SK-N-SH (cell line): ENCODE measurements around the gene TFRC. TPM values are rescaled to one million over a fixed set of nuclear protein-coding genes. Genes with fewer than 3 reads are reported as not detected.

Source experiments
- CTCF ChIA-PET: fragments of 300-600, 350-600 bp; formaldehyde crosslinking; extraction: SDS; loops from one replicate; lab custom pipeline; 2021; lab: Yijun Ruan, JAX
- POLR2A ChIA-PET: fragments of 350-600 bp; sonication (Branson Sonifier 250); formaldehyde crosslinking; extraction: SDS; loops from one replicate; lab custom pipeline; 2020; ENCODE audit warnings: antibody characterized with exemption, inconsistent platforms; lab: Yijun Ruan, JAX
- DNase-seq: peaks from one replicate; pipeline ENCODE4 v3.0.0; 2012
- H2AFZ ChIP-seq: fragments of 200-600 bp; sonication (generic); 2 replicates; pipeline ENCODE4 v1.8.1; 2016; ENCODE audit warnings: antibody characterized with exemption, mild to moderate bottlenecking, low read depth
- H3F3A ChIP-seq: fragments of 200-600 bp; sonication (generic); replicated peaks from 2 replicates; pipeline ENCODE3; 2016; ENCODE audit warnings: antibody characterized with exemption, mild to moderate bottlenecking; ENCODE audit not compliant: insufficient read depth
- H3K27ac ChIP-seq, 2 experiments: fragments of 200-500 bp in 1 of 2; fragments of 200-600 bp in 1 of 2; sonication (Bioruptor generic) in 1 of 2; sonication (generic), shearing (Covaris generic) in 1 of 2; 2 replicates each; pipeline versions ENCODE4 v1.5.1 to v1.6.1; 2014 to 2016; ENCODE audit warnings: low read depth in 2 of 2, inconsistent platforms in 1 of 2, low read length in 1 of 2, mild to moderate bottlenecking in 1 of 2, mixed read lengths in 1 of 2
- H3K27me3 ChIP-seq: fragments of 200-600 bp; sonication (generic), shearing (Covaris generic); 2 replicates; pipeline ENCODE4 v1.6.1; 2016; ENCODE audit warnings: mixed run types; ENCODE audit not compliant: insufficient read depth
- H3K36me3 ChIP-seq, 2 experiments: fragments of 200-500 bp in 1 of 2; fragments of 200-600 bp in 1 of 2; sonication (Bioruptor generic) in 1 of 2; sonication (generic) in 1 of 2; replicated peaks in 1 of 2; 2 replicates each; pipeline versions ENCODE3 to v1.5.1; 2014 to 2016; ENCODE audit warnings: low read length in 1 of 2, mild to moderate bottlenecking in 1 of 2; ENCODE audit not compliant: insufficient read depth in 2 of 2, control insufficient read depth in 1 of 2
- H3K4me1 ChIP-seq, 2 experiments: fragments of 200-500 bp in 1 of 2; fragments of 200-600 bp in 1 of 2; sonication (Bioruptor generic) in 1 of 2; sonication (generic), shearing (Covaris generic) in 1 of 2; 2 replicates each; pipeline versions ENCODE4 v1.5.1 to v1.6.1; 2014 to 2016; ENCODE audit warnings: low read depth in 1 of 2, low read length in 1 of 2, mixed run types in 1 of 2; ENCODE audit not compliant: insufficient read depth in 2 of 2, control insufficient read depth in 1 of 2
- H3K4me2 ChIP-seq: fragments of 200-600 bp; sonication (generic), shearing (Covaris generic); 2 replicates; pipeline ENCODE4 v1.6.1; 2017; ENCODE audit warnings: mixed run types
- H3K4me3 ChIP-seq, 2 experiments: fragments of 200-500 bp in 1 of 2; fragments of 200-600 bp in 1 of 2; sonication (Bioruptor generic) in 1 of 2; sonication (generic), shearing (Covaris generic) in 1 of 2; 2 replicates each; pipeline versions ENCODE4 v1.5.1 to v1.8.1; 2014 to 2016; ENCODE audit warnings: low read depth in 2 of 2, inconsistent platforms in 1 of 2, low read length in 1 of 2, mild to moderate bottlenecking in 1 of 2, mixed read lengths in 1 of 2, moderate library complexity in 1 of 2
- H3K79me2 ChIP-seq: fragments of 200-600 bp; sonication (generic); 2 replicates; pipeline ENCODE4 v1.8.1; 2017; ENCODE audit warnings: mild to moderate bottlenecking; ENCODE audit not compliant: insufficient read depth
- H3K9ac ChIP-seq: fragments of 200-600 bp; sonication (generic); 2 replicates; pipeline ENCODE4 v1.6.1; 2017; ENCODE audit warnings: mixed run types
- H3K9me2 ChIP-seq: fragments of 200-600 bp; sonication (generic); 2 replicates; pipeline ENCODE4 v1.6.1; 2017; ENCODE audit warnings: mixed run types
- H3K9me3 ChIP-seq: fragments of 200-600 bp; sonication (generic); 2 replicates; pipeline ENCODE4 v1.6.1; 2017; ENCODE audit warnings: mixed run types, mild to moderate bottlenecking, moderate library complexity
- H4K20me1 ChIP-seq: fragments of 200-600 bp; sonication (generic); 2 replicates; pipeline ENCODE4 v1.6.1; 2017; ENCODE audit warnings: mild to moderate bottlenecking, mixed run types; ENCODE audit not compliant: insufficient read depth
- ELF1 ChIP-seq: IDR thresholded peaks from 2 replicates; pipeline ENCODE4 v1.4.0; 2012
- EZH2phosphoT487 ChIP-seq: fragments of 200-600 bp; sonication (generic); IDR thresholded peaks from 2 replicates; pipeline ENCODE4 v1.6.1; 2017; ENCODE audit warnings: low read depth, mixed run types, mild to moderate bottlenecking, antibody characterized with exemption, moderate library complexity, borderline replicate concordance
- FOXM1 ChIP-seq: IDR thresholded peaks from 2 replicates; pipeline ENCODE4 v1.4.0; 2012; ENCODE audit warnings: low read depth, mild to moderate bottlenecking
- GABPA ChIP-seq: IDR thresholded peaks from 2 replicates; pipeline ENCODE4 v1.4.0; 2012; ENCODE audit warnings: low read depth, mild to moderate bottlenecking
- GATA2 ChIP-seq: sonication (generic); formaldehyde crosslinking; IDR thresholded peaks from 2 replicates; pipeline ENCODE4 v1.5.0; 2020; ENCODE audit warnings: mild to moderate bottlenecking, missing genetic modification reagents
- IRF3 ChIP-seq: fragments of 150-350 bp; IDR thresholded peaks from 2 replicates; pipeline ENCODE4 v1.6.1; 2016; ENCODE audit warnings: mild to moderate bottlenecking, low read depth, low read length
- JUND ChIP-seq: IDR thresholded peaks from 2 replicates; pipeline ENCODE4 v1.4.0; 2012
- MAX ChIP-seq: IDR thresholded peaks from 2 replicates; pipeline ENCODE4 v1.4.0; 2012; ENCODE audit warnings: low read depth
- MEF2A ChIP-seq: IDR thresholded peaks from 2 replicates; pipeline ENCODE4 v1.4.0; 2012; ENCODE audit warnings: low read depth, borderline replicate concordance
- RAD21 ChIP-seq: IDR thresholded peaks from 2 replicates; pipeline ENCODE4 v1.6.1; 2012; ENCODE audit warnings: mild to moderate bottlenecking, low read length
- RCOR1 ChIP-seq: fragments of 150-350 bp; IDR thresholded peaks from 2 replicates; pipeline ENCODE4 v1.6.1; 2017; ENCODE audit warnings: antibody characterized with exemption, low read length
- RFX5 ChIP-seq: IDR thresholded peaks from 2 replicates; pipeline ENCODE4 v1.6.1; 2012; ENCODE audit warnings: mild to moderate bottlenecking, improper control_type of control experiment, low read length
- RXRA ChIP-seq: IDR thresholded peaks from 2 replicates; pipeline ENCODE4 v1.4.0; 2012; ENCODE audit warnings: low read depth, mild to moderate bottlenecking, borderline replicate concordance
- SIN3A ChIP-seq: IDR thresholded peaks from 2 replicates; pipeline ENCODE4 v1.6.1; 2012; ENCODE audit warnings: low read depth, mild to moderate bottlenecking, low read length, moderate library complexity, borderline replicate concordance
- SMC3 ChIP-seq: IDR thresholded peaks from 2 replicates; pipeline ENCODE4 v1.6.1; 2012; ENCODE audit warnings: low read depth, low read length, improper control_type of control experiment
- TCF12 ChIP-seq: IDR thresholded peaks from 2 replicates; pipeline ENCODE4 v1.4.0; 2012
- TEAD4 ChIP-seq: IDR thresholded peaks from 2 replicates; pipeline ENCODE4 v1.4.0; 2012; ENCODE audit warnings: mild to moderate bottlenecking, borderline replicate concordance; ENCODE audit not compliant: insufficient read depth
- USF2 ChIP-seq: fragments of 150-350 bp; IDR thresholded peaks from 2 replicates; pipeline ENCODE4 v1.6.1; 2017; ENCODE audit warnings: antibody characterized with exemption, low read length, low read depth, borderline replicate concordance
- ZBTB33 ChIP-seq: IDR thresholded peaks from 2 replicates; pipeline ENCODE4 v1.4.0; 2012; ENCODE audit warnings: low read depth, borderline replicate concordance
- WGBS: methylation state at CpG from one replicate; pipeline ENCODE4 v1.1.6; 2017; ENCODE audit warnings: low lambda C conversion rate; 5-methylcytosine and 5-hydroxymethylcytosine counted together
- polyA plus RNA-seq, 3 experiments: library from polyadenylated mRNA; depleted of rRNA; stranded (reverse); fragments of >200 nt; gene quantifications; 2 replicates each; pipeline ENCODE4 v1.2.3, GENCODE V29; 2012

Gene TFRC
- polyA plus RNA-seq, 1 of the 3 experiments (the other 2 are of a cell fraction): 35.0 TPM

- no peak for TF ChIP-seq MAX
- no peak for TF ChIP-seq SMC3
- TF ChIP-seq MEF2A: no peak
- no peak for TF ChIP-seq TCF12
- TF ChIP-seq SIN3A: no peak
These were observed 45.6 kb upstream of the TFRC start (continued) for GRCh38 chr3:196127308-196128040.

- Histone ChIP-seq H3K4me1 (peaks cover 0 to 7% of the 10 kb centered on the region in 2 experiments; a peak in 1 of 4 replicates), H3K9me2 (no peaks in the 10 kb centered on the region), H3K4me2 (no peak overlapping the region), H3K79me2 (no peaks in the 10 kb centered on the region), H4K20me1 (no peaks in the 10 kb centered on the region), H2AFZ (no peak overlapping the region), H3F3A (no peaks in the 10 kb centered on the region), H3K27me3 (no peaks in the 10 kb centered on the region; the same call in 1 of the 2 replicates), H3K4me3 (no peak overlapping the region), H3K36me3 (no peaks in the 10 kb centered on the region), H3K9me3 (no peaks in the 10 kb centered on the region), H3K27ac (no peak overlapping the region), H3K9ac (no peak overlapping the region)
- WGBS: 91% methylated on average over 4 of the region's 5 CpGs
- DNase-seq: no peak
- TF ChIP-seq RAD21 (no peak), IRF3 (no peak), TEAD4 (no peak), SIN3A (no peak)
- ChIA-PET POLR2A (no interaction called here), CTCF (no interaction called here)
These were observed 42.7 kb upstream of the TFRC start for GRCh38 chr3:196124608-196125007.

- Histone ChIP-seq H3K9me2 (no peaks in the 10 kb centered on the region), H3K27ac (no peak overlapping the region), H3K36me3 (no peaks in the 10 kb centered on the region), H3K9me3 (no peaks in the 10 kb centered on the region), H3K9ac (no peak overlapping the region), H3K4me1 (peaks cover 0 to 5% of the 10 kb centered on the region in 2 experiments; a peak in 1 of 4 replicates), H2AFZ (no peak overlapping the region), H3K79me2 (no peaks in the 10 kb centered on the region), H3K27me3 (no peaks in the 10 kb centered on the region; the same call in 1 of the 2 replicates), H3K4me2 (no peak overlapping the region), H3F3A (no peaks in the 10 kb centered on the region), H3K4me3 (no peak overlapping the region), H4K20me1 (no peaks in the 10 kb centered on the region)
- ChIA-PET CTCF (no interaction called here), POLR2A (no interaction called here)
- DNase-seq: no peak
- WGBS: 67% methylated on average over 7 of the region's 8 CpGs
- TF ChIP-seq FOXM1 (no peak), TEAD4 (no peak), SMC3 (no peak), RFX5 (no peak), RXRA (no peak), EZH2phosphoT487 (no peak), RCOR1 (no peak), IRF3 (no peak), MAX (no peak), GABPA (no peak), ELF1 (no peak), RAD21 (no peak), JUND (no peak), GATA2 (no peak), ZBTB33 (no peak), MEF2A (no peak), USF2 (no peak)
These were observed 40.8 kb upstream of the TFRC start for GRCh38 chr3:196122688-196123046.
